ENCODE measurements around the gene SCAPER. TPM values are rescaled to one million over a fixed set of nuclear protein-coding genes. Genes with fewer than 3 reads are reported as not detected.

SCAPER gene
- total RNA-seq, 1 experiment from 2014 or later: 14.7 TPM

DNA sequence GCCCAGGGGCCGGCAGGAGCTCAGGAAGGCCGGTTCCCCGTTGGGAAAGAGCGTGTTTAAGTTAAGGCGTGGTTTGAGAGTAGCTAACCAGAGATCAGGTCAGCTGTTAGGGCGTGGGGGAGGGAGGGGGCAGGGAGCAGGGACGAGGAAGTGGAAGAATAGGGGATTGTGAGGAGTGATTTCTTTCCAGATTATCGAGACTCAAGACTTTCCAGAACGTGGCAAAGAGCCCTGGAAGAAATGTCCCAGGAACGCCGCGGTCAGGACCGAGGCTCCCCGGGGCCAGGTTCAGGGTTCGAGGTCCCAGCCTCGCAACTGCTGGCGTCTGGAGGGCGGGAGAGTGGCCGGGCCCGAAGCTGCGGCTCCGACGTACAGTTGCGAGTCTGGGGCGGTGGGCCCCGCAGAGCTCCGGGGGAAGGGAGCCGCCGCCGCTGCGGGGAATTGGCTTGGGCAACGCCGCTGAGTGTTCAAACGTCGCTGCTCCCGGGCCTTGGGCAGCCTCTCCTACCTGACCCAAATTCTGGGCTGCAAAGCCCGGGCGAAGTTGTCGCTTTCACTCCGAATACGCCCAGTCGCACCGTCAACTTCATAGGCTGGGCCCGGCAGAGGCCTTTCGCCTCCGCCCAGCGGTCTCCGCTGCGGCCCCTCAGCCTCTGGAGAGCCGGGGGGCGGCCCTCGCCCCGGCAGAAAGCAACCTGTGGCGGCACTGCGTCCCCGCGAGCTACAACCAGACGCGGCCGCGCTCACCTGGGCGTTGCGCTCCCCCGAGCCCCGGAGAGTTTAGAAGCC, 559.1 kb downstream of the SCAPER start:
- no peak for DNase-seq (ENCODE audit: low read depth, low spot score)
- H3K27ac ChIP-seq (ENCODE audit: low read depth, low read length): peak overlapping the region; percentile 63
- H3K9ac ChIP-seq (ENCODE audit: low read length): peak overlapping the region; percentile 67
- H3K9me3 ChIP-seq (ENCODE audit: control insufficient read depth in 1 of 2, insufficient read depth in 1 of 2, low read depth in 1 of 2, low read length in 2 of 2): no peaks in the 10 kb centered on the region
- H3K4me2 ChIP-seq (ENCODE audit: low read length): peak overlapping the region; percentile 84
- peaks cover 5 to 11% of the 10 kb centered on the region in 2 experiments; a peak in 2 of 4 replicates for H3K4me1 ChIP-seq (ENCODE audit: control insufficient read depth in 1 of 2, insufficient read depth in 2 of 2, low read length in 2 of 2)
- H2AFZ ChIP-seq (ENCODE audit: low read depth, low read length, poor library complexity, severe bottlenecking): no peak overlapping the region
- H3K27me3 ChIP-seq (ENCODE audit: insufficient read depth, low read length): no peaks in the 10 kb centered on the region
- ChIA-PET CTCF (interaction anchor here (1.1 kb wide), 1 partner anchor 12 kb away, joined by 3 read pairs; no protein-coding TSS in a partner anchor), POLR2A (interaction anchor here (0.8 to 6.6 kb wide), 2 partner anchors 10 to 520 kb away, joined by 3 to 39 read pairs; partner anchors contain the start of gene ISL2), RAD21 (ENCODE audit: low non-redundant PET in 1 of 2, low total read pairs in 2 of 2, uncharacterized antibody in 2 of 2, unreplicated experiment in 2 of 2) (no interaction called here)
- H3K36me3 ChIP-seq (ENCODE audit: control insufficient read depth in 1 of 2, insufficient read depth in 2 of 2, low read length in 2 of 2): peaks cover 0 to 4% of the 10 kb centered on the region in 2 experiments; a peak in 2 of 4 replicates
- peak; percentile 58 for ATAC-seq
- no peaks in the 10 kb centered on the region for H3K9me2 ChIP-seq (ENCODE audit: insufficient read depth)
- no peaks in the 10 kb centered on the region for H3K79me2 ChIP-seq (ENCODE audit: insufficient read depth, low read length)
- peak overlapping the region; percentile 52 to 62 for H3K4me3 ChIP-seq (replicated peaks in 1 of 2; ENCODE audit: low read depth in 1 of 2, low read length in 2 of 2)
- TF ChIP-seq, protein P1, sequence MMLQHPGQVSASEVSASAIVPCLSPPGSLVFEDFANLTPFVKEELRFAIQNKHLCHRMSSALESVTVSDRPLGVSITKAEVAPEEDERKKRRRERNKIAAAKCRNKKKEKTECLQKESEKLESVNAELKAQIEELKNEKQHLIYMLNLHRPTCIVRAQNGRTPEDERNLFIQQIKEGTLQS (IDR thresholded peaks at IDR 0.05): no peak
- TF ChIP-seq RAD21 (IDR thresholded peaks at IDR 0.05; ENCODE audit: low read depth): no peak
- no peak for TF ChIP-seq ELF1 (IDR thresholded peaks at IDR 0.05; ENCODE audit: borderline replicate concordance, low read depth)
- TF ChIP-seq ZNF274 (IDR thresholded peaks at IDR 0.05; ENCODE audit: low read depth, low read length): no peak
- TF ChIP-seq, protein P2, sequence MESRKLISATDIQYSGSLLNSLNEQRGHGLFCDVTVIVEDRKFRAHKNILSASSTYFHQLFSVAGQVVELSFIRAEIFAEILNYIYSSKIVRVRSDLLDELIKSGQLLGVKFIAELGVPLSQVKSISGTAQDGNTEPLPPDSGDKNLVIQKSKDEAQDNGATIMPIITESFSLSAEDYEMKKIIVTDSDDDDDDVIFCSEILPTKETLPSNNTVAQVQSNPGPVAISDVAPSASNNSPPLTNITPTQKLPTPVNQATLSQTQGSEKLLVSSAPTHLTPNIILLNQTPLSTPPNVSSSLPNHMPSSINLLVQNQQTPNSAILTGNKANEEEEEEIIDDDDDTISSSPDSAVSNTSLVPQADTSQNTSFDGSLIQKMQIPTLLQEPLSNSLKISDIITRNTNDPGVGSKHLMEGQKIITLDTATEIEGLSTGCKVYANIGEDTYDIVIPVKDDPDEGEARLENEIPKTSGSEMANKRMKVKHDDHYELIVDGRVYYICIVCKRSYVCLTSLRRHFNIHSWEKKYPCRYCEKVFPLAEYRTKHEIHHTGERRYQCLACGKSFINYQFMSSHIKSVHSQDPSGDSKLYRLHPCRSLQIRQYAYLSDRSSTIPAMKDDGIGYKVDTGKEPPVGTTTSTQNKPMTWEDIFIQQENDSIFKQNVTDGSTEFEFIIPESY (IDR thresholded peaks at IDR 0.05; ENCODE audit: extremely low read depth, insufficient replicate concordance, low read length): no peak
- no peak for TF ChIP-seq EZH2 (IDR thresholded peaks at IDR 0.05)
- TF ChIP-seq ZFX (IDR thresholded peaks at IDR 0.05): peak; percentile 68
- TF ChIP-seq, protein P3, sequence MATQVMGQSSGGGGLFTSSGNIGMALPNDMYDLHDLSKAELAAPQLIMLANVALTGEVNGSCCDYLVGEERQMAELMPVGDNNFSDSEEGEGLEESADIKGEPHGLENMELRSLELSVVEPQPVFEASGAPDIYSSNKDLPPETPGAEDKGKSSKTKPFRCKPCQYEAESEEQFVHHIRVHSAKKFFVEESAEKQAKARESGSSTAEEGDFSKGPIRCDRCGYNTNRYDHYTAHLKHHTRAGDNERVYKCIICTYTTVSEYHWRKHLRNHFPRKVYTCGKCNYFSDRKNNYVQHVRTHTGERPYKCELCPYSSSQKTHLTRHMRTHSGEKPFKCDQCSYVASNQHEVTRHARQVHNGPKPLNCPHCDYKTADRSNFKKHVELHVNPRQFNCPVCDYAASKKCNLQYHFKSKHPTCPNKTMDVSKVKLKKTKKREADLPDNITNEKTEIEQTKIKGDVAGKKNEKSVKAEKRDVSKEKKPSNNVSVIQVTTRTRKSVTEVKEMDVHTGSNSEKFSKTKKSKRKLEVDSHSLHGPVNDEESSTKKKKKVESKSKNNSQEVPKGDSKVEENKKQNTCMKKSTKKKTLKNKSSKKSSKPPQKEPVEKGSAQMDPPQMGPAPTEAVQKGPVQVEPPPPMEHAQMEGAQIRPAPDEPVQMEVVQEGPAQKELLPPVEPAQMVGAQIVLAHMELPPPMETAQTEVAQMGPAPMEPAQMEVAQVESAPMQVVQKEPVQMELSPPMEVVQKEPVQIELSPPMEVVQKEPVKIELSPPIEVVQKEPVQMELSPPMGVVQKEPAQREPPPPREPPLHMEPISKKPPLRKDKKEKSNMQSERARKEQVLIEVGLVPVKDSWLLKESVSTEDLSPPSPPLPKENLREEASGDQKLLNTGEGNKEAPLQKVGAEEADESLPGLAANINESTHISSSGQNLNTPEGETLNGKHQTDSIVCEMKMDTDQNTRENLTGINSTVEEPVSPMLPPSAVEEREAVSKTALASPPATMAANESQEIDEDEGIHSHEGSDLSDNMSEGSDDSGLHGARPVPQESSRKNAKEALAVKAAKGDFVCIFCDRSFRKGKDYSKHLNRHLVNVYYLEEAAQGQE (IDR thresholded peaks at IDR 0.05; ENCODE audit: low read depth): no peak
- TF ChIP-seq SIN3A (IDR thresholded peaks at IDR 0.05; ENCODE audit: low read depth): peak; percentile 70
- TF ChIP-seq TCF7L2 (IDR thresholded peaks at IDR 0.05; ENCODE audit: borderline replicate concordance, extremely low read depth, insufficient read depth, insufficient read length): no peak
- no peak for TF ChIP-seq JUND (IDR thresholded peaks at IDR 0.05)
- TF ChIP-seq, protein P4, sequence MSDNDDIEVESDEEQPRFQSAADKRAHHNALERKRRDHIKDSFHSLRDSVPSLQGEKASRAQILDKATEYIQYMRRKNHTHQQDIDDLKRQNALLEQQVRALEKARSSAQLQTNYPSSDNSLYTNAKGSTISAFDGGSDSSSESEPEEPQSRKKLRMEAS (IDR thresholded peaks at IDR 0.05): peak; percentile 19; the same call in 1 of the 2 replicates
- peak; percentile 47; the same call in 1 of the 2 replicates for TF ChIP-seq POLR2AphosphoS5 (IDR thresholded peaks at IDR 0.05; ENCODE audit: low read depth, low read length)
- TF ChIP-seq EGR1 (IDR thresholded peaks at IDR 0.05; ENCODE audit: low read depth): no peak
- no peak for TF ChIP-seq FOSL1 (IDR thresholded peaks at IDR 0.05; ENCODE audit: low read depth)
- no peak for TF ChIP-seq POLR2A (IDR thresholded peaks at IDR 0.05; ENCODE audit: borderline replicate concordance, extremely low read depth, insufficient read depth, insufficient read length)
- TF ChIP-seq YY1 (IDR thresholded peaks at IDR 0.05; ENCODE audit: extremely low read depth, insufficient replicate concordance, low read depth, low read length): no peak
- TF ChIP-seq CBX3 (IDR thresholded peaks at IDR 0.05; ENCODE audit: low read depth): no peak
- intact Hi-C loops (cut with micrococcal nuclease): no loop called here
- H4K20me1 ChIP-seq (ENCODE audit: insufficient read depth): no peaks in the 10 kb centered on the region
- no TSS peak for BruUV-seq (replicated peaks)

Measured in HCT116 (cell line).